ENCODE data around the gene BBOF1.
"Not testable (repeated sequence)": the region's sequence is repeated elsewhere in the genome, so short reads cannot be mapped to it uniquely, and the experiment has no call there.

- not testable (repeated sequence) for TF ChIP-seq CTCF, POLR2A (IDR thresholded peaks at IDR 0.05)
Measured at GRCh38 chr14:73994926-73995325, 24.2 kb upstream of the BBOF1 start.

Measured in thyroid gland (tissue), 4 donors.